ENCODE data around the gene PCDHAC1.

- TF ChIP-seq CTCF (IDR thresholded peaks at IDR 0.05) (no peak), SIN3A (IDR thresholded peaks at IDR 0.05; ENCODE audit: borderline replicate concordance, insufficient read depth, low read depth, low read length) (no peak)
These were observed 27.1 kb downstream of the PCDHAC1 start for GRCh38 chr5:140953234-140953633.

All from Panc1 (cell line).